CD4-positive, CD25-positive, alpha-beta regulatory T cell (primary cell): Measurements from ENCODE around the gene PLCD3. TPM values are rescaled to one million over a fixed set of nuclear protein-coding genes. Genes with fewer than 3 reads are reported as not detected.

Source experiments
- ATAC-seq, 2 donors: fragments of 150-1000 bp; cut with Tn5 transposase; one replicate each; pipeline ENCODE4 v1.10.0; 2021; ENCODE audit warnings: low read depth in 2 of 2, moderate number of reproducible peaks in 2 of 2, moderate library complexity in 1 of 2
- DNase-seq, 3 donors: peaks; one replicate each; pipeline versions ENCODE4 v3.0.0 to v3.0.0-alpha.2; 2012 to 2022; ENCODE audit warnings: mixed read lengths in 1 of 3
- H3K27ac ChIP-seq: one replicate; pipeline ENCODE4 v1.7.0; 2013; ENCODE audit warnings: mild to moderate bottlenecking, low read length; ENCODE audit not compliant: insufficient read depth, poor library complexity, severe bottlenecking
- H3K27me3 ChIP-seq: one replicate; pipeline ENCODE4 v1.7.0; 2013; ENCODE audit warnings: low read length; ENCODE audit not compliant: control insufficient read depth, insufficient read depth
- H3K36me3 ChIP-seq: one replicate; pipeline ENCODE4 v1.7.0; 2013; ENCODE audit warnings: mild to moderate bottlenecking, low read length, moderate library complexity; ENCODE audit not compliant: control insufficient read depth, insufficient read depth
- H3K4me1 ChIP-seq: 2 replicates; pipeline ENCODE4 v1.7.0; 2013; ENCODE audit warnings: mild to moderate bottlenecking, low read length; ENCODE audit not compliant: insufficient read depth, control insufficient read depth, poor library complexity, severe bottlenecking
- H3K4me3 ChIP-seq: one replicate; pipeline ENCODE4 v1.7.0; 2013; ENCODE audit warnings: low read depth, mild to moderate bottlenecking, low read length, moderate library complexity
- H3K9me3 ChIP-seq, 2 experiments: 1 replicate in 1 of 2; 2 replicates in 1 of 2; pipeline ENCODE4 v1.7.0; 2013; ENCODE audit warnings: low read length in 2 of 2, mild to moderate bottlenecking in 1 of 2, moderate library complexity in 1 of 2; ENCODE audit not compliant: control insufficient read depth in 2 of 2
- H3K27ac Mint-ChIP-seq, 3 donors: one replicate each; pipeline ENCODE4 v1.8.0; 2020 to 2022; ENCODE audit warnings: mild to moderate bottlenecking in 3 of 3, mixed read lengths in 3 of 3, moderate library complexity in 2 of 3
- H3K27me3 Mint-ChIP-seq: one replicate; pipeline ENCODE4 v1.8.0; 2022; ENCODE audit warnings: mild to moderate bottlenecking, mixed read lengths
- H3K36me3 Mint-ChIP-seq: one replicate; pipeline ENCODE4 v1.8.0; 2020; ENCODE audit warnings: mixed read lengths
- H3K4me1 Mint-ChIP-seq, 4 donors: one replicate each; pipeline ENCODE4 v1.8.0; 2020 to 2022; ENCODE audit warnings: mixed read lengths in 4 of 4, mild to moderate bottlenecking in 1 of 4
- H3K4me3 Mint-ChIP-seq, 4 donors: one replicate each; pipeline ENCODE4 v1.8.0; 2020 to 2022; ENCODE audit warnings: mild to moderate bottlenecking in 4 of 4, mixed read lengths in 4 of 4, moderate library complexity in 3 of 4
- H3K9me3 Mint-ChIP-seq, 7 donors: one replicate each; pipeline ENCODE4 v1.8.0; 2020 to 2022; ENCODE audit warnings: mixed read lengths in 7 of 7, mild to moderate bottlenecking in 3 of 7, moderate library complexity in 2 of 7
- polyA plus RNA-seq, 4 donors: library from polyadenylated mRNA; unstranded; fragments of 300-500 nt; fragmentation: Illumina TruSeq; gene quantifications; one replicate each; pipeline ENCODE4 v1.2.3, GENCODE V29; 2021
- total RNA-seq: library from RNA; stranded (reverse); gene quantifications from one replicate; pipeline ENCODE4 v1.2.3, GENCODE V29; 2022

The PLCD3 gene
- total and polyA plus RNA-seq, 5 donors from 2014 or later, result 0.15 to 5.5 (median 0.50) TPM

- ATAC-seq, result peak in 1 of 2 donors; percentile 13
- Histone ChIP-seq H3K4me3 (no peak overlapping the region), H3K4me1 (no peaks in the 10 kb centered on the region), H3K9me3 (no peaks in the 10 kb centered on the region), H3K36me3 (no peaks in the 10 kb centered on the region), H3K27ac (no peak overlapping the region), H3K27me3 (no peaks in the 10 kb centered on the region)
- Mint-ChIP-seq H3K27ac (peak overlapping the region in 1 of 3 donors; percentile 29), H3K27me3 (peaks cover 3% of the 10 kb centered on the region), H3K4me3 (no peak overlapping the region), H3K9me3 (no peaks in the 10 kb centered on the region), H3K36me3 (no peaks in the 10 kb centered on the region), H3K4me1 (peaks cover 0 to 3% (median under 1%) of the 10 kb centered on the region in 4 donors)
- DNase-seq, result no peak
These were observed 14.3 kb downstream of the PLCD3 start for GRCh38 chr17:45117848-45118646.

DNA sequence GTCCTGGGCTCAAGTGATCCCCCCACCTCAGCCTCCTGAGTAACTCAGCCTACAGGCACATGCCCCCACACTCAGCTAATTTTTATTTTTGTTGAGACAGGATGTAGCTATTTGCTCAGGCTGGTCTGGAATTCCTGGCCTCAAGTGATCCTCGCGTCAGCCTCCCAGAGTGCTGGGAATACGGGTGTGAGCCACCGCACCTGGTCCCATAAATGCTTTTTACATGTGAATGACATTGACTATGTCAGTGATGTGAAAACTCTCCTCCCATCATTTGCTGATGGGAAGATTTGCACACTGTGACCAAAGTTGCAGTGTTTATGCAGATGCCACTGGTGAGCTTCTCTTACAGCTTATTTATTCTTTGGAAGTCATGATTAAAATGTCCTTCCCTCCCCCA lies 15.0 kb downstream of the PLCD3 start:
- Mint-ChIP-seq H3K36me3 (no peaks in the 10 kb centered on the region), H3K9me3 (no peaks in the 10 kb centered on the region), H3K27me3 (no peaks in the 10 kb centered on the region), H3K4me1 (peaks cover 0 to 2% (median 0%) of the 10 kb centered on the region in 4 donors), H3K27ac (peak overlapping the region in 1 of 3 donors; percentile 29), H3K4me3 (no peak overlapping the region)
- DNase-seq (no peak), ATAC-seq (no peak)
- H3K27me3 ChIP-seq, result no peaks in the 10 kb centered on the region
- no peaks in the 10 kb centered on the region for H3K4me1 ChIP-seq
- H3K27ac ChIP-seq, result no peak overlapping the region
- H3K36me3 ChIP-seq, result no peaks in the 10 kb centered on the region
- H3K4me3 ChIP-seq, result no peak overlapping the region
- H3K9me3 ChIP-seq, result no peaks in the 10 kb centered on the region

DNA sequence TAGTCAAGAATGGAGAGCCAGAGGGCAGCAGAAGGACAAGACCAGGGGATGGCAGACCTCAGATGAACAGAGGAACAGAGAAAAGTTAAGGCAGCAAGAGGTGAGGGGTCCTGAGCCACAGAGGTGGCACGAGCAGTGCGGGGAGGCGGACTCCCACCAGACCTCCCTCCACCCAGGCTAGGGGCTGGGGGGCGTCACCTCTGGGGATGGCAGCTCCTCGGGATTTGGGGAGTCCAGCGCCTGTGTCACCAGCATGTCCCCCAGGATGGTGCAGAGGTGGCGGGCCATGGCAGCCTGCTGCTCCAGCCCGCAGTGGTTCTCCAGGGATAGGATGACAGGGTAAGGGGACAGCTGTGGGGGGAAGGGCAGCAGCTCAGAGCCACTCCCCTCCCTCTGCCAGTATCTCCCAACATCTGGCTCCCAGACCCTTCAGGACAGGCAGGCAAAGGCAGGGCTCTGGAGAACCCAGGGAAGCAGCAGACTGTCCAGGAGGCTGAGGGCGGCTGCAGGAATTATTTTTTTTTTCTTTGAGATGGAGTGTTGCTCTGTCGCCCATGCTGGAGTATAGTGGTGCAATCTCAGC lies 15.8 kb downstream of the PLCD3 start:
- H3K36me3 Mint-ChIP-seq, result no peaks in the 10 kb centered on the region
- no peaks in the 10 kb centered on the region for H3K9me3 ChIP-seq
- ATAC-seq (no peak), DNase-seq (no peak)
- no peak overlapping the region for H3K4me3 Mint-ChIP-seq
- no peaks in the 10 kb centered on the region for H3K4me1 Mint-ChIP-seq
- no peak overlapping the region for H3K4me3 ChIP-seq
- no peaks in the 10 kb centered on the region for H3K4me1 ChIP-seq
- H3K9me3 Mint-ChIP-seq, result no peaks in the 10 kb centered on the region
- no peaks in the 10 kb centered on the region for H3K27me3 Mint-ChIP-seq
- no peak overlapping the region for H3K27ac ChIP-seq
- H3K27me3 ChIP-seq, result no peaks in the 10 kb centered on the region
- no peak overlapping the region for H3K27ac Mint-ChIP-seq
- no peaks in the 10 kb centered on the region for H3K36me3 ChIP-seq

- no peaks in the 10 kb centered on the region for H3K27me3 Mint-ChIP-seq
- Histone ChIP-seq H3K9me3 (no peaks in the 10 kb centered on the region), H3K27ac (no peak overlapping the region), H3K27me3 (no peaks in the 10 kb centered on the region), H3K36me3 (no peaks in the 10 kb centered on the region), H3K4me1 (no peaks in the 10 kb centered on the region), H3K4me3 (no peak overlapping the region)
- H3K36me3 Mint-ChIP-seq, result no peaks in the 10 kb centered on the region
- H3K4me3 Mint-ChIP-seq, result no peak overlapping the region
- peak overlapping the region in 1 of 3 donors; percentile 82 for H3K27ac Mint-ChIP-seq
- no peaks in the 10 kb centered on the region for H3K9me3 Mint-ChIP-seq
- DNase-seq (no peak), ATAC-seq (no peak)
- no peaks in the 10 kb centered on the region for H3K4me1 Mint-ChIP-seq
These were observed 16.4 kb downstream of the PLCD3 start for GRCh38 chr17:45115871-45116270.

DNA sequence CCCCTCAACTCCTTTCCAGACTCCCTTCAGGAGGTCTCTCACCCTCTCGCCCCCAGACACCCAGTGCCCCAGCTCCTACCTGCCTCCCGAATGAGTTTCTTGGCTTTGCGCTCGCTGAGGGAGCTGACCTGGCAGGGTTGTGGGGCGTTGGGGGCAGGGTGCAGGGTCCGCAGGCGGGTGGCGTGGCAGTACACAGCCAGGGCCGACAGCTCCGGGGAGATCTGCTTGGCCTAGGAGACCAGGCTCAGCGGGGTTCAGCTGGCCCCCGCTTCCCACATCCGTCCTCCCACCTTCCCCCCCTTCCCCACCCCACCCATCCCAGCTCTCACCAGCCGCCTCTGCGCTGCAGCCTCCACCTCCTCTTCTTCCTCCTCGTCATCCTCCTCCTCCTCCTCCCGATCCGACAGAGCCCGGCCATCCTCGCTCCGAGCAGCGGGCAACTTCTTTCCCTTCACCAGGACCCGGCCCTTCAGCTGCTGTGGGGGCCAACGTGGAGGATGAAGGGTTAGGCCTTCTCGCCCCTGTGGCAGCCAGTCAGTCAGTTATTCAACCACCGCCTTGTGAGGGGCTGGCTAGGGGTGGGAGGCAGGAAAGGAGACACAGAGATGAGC lies 17.2 kb downstream of the PLCD3 start:
- H3K4me3 Mint-ChIP-seq, result no peak overlapping the region
- no peak overlapping the region for H3K27ac ChIP-seq
- no peak overlapping the region for H3K4me3 ChIP-seq
- ATAC-seq (no peak), DNase-seq (no peak)
- no peaks in the 10 kb centered on the region for H3K9me3 ChIP-seq
- H3K27me3 ChIP-seq, result no peaks in the 10 kb centered on the region
- no peak overlapping the region for H3K27ac Mint-ChIP-seq
- no peaks in the 10 kb centered on the region for H3K36me3 Mint-ChIP-seq
- H3K9me3 Mint-ChIP-seq, result no peaks in the 10 kb centered on the region
- H3K4me1 ChIP-seq, result no peaks in the 10 kb centered on the region
- H3K36me3 ChIP-seq, result no peaks in the 10 kb centered on the region
- H3K27me3 Mint-ChIP-seq, result no peaks in the 10 kb centered on the region
- no peaks in the 10 kb centered on the region for H3K4me1 Mint-ChIP-seq

GRCh38 chr17:45114117-45114932 lies 18.0 kb downstream of the PLCD3 start:
- ATAC-seq (no peak), DNase-seq (no peak)
- Mint-ChIP-seq H3K27me3 (no peaks in the 10 kb centered on the region), H3K36me3 (no peaks in the 10 kb centered on the region), H3K9me3 (no peaks in the 10 kb centered on the region), H3K27ac (no peak overlapping the region), H3K4me1 (no peaks in the 10 kb centered on the region), H3K4me3 (no peak overlapping the region)
- H3K27ac ChIP-seq, result no peak overlapping the region
- H3K4me3 ChIP-seq, result no peak overlapping the region
- H3K4me1 ChIP-seq, result no peaks in the 10 kb centered on the region
- H3K36me3 ChIP-seq, result no peaks in the 10 kb centered on the region
- no peaks in the 10 kb centered on the region for H3K27me3 ChIP-seq
- H3K9me3 ChIP-seq, result no peaks in the 10 kb centered on the region

DNA sequence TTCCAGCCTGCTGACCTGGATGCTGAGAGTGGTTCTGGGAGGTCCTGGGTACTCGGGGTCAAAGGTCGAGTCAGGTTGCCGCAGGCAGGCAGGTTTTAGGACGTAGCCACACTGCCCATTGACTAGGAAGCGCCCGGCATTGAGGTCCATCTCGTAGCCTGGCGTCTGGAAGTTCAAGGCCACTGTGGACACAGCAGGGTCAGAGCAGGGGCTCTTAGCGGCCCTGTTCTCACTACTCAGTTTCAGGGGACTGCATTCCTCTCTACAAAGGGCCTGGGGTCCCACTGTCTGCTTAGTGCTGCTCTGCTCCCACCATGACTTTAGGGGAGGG lies 18.9 kb downstream of the PLCD3 start:
- Histone ChIP-seq H3K4me3 (no peak overlapping the region), H3K4me1 (no peaks in the 10 kb centered on the region), H3K9me3 (no peaks in the 10 kb centered on the region), H3K27ac (no peak overlapping the region), H3K27me3 (no peaks in the 10 kb centered on the region), H3K36me3 (peaks cover 4% of the 10 kb centered on the region)
- Mint-ChIP-seq H3K9me3 (no peaks in the 10 kb centered on the region), H3K4me1 (no peaks in the 10 kb centered on the region), H3K27me3 (no peaks in the 10 kb centered on the region), H3K4me3 (no peak overlapping the region), H3K27ac (no peak overlapping the region), H3K36me3 (no peaks in the 10 kb centered on the region)
- DNase-seq, result no peak
- ATAC-seq, result no peak
